Measurements from ENCODE around the gene SCN9A.
"Not testable (repeated sequence)": the region's sequence is repeated elsewhere in the genome, so short reads cannot be mapped to it uniquely, and the experiment has no call there.

Gene SCN9A

DNA sequence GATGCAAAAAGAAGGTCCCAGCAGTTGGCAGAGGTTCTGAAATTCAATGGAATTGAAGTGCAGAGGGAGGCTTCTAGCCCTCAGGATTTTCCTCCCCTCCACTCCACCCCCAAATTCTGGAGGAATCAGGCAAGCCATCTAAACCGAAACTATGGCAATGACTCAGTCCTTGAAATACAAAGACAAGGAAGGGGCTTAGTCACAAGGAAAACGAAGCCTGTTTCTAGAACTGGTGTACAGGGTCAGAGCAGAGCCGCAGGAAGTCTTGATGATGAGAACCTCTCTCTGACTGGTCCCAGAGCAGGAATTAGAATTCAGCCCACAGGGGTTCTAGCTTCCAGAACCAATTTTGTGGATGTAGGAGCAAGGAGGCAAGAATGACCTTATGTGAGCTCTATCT, 136.2 kb downstream of the SCN9A start:
- no peak for DNase-seq

- no peak for DNase-seq
Observed at GRCh38 chr2:166238176-166238575, 137.6 kb downstream of the SCN9A start.

GRCh38 chr2:166234112-166234846, 141.5 kb downstream of the SCN9A start:
- DNase-seq, result no peak

DNA sequence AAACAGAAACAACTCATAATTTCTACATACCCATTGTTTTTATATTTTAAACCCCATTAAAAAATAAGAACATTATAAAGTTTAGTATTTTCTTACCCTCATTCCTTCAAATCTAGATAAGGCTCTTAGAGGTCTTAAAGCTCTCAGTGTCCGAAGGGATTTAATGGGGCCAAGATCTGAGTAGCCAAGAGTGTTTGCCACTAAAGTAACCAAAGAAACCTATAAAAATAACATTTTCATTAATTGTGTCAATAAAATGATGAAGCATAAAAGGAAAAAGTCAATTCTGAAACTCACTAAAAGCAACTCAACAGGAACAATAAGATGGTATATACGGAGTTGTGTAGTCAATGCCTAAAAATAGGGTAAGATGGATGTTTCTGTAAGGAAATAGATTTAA, 142.5 kb downstream of the SCN9A start:
- DNase-seq, result no peak

DNA sequence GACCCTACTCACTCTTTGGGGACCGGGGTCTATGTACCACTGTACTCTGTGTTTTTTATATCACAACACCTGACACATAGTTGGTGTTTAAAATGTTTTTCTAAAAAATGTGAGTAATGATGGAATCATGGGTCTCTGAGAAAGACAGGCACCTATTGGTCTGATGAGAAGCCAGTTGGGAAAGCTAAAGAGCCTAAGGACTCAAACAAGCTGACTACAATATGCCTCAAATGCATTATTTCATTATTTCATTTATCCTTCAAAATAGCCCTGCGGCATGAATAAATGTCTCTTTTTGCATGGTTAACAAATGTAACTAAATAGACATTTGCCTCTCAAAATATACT, 145.0 kb downstream of the SCN9A start:
- DNase-seq, result no peak

DNA sequence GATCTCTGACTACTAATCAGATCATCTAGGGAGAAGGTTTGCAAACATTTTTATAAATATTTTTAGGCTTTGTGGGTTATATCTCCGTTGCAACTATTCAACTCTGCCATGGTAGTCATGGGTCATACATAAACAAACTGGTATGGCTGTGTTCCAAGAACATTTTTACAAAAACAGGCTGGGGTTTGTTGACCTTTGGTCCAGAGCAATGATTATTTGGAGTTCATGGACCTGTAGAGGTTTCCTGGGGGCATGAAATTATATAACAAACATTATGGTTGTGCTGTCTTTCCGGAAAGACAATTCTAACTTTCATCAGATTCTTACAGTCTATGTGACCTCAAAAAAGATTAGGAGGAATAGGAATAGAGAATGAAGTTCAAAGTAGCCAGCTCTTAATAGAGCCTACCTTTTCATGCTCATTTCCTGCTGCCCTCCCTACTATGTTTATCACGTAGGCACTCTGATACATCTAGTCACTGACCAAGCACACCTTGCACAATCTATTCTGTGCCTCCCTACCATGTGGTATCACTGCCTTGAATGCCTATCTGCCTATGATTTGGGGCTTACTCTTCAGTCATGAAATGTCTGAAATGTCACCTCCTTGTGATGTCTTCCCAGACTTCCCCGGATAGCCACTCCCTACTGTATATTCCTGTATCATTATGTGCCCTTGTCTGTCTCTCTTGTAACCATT, 145.6 kb downstream of the SCN9A start:
- DNase-seq, result no peak

DNA sequence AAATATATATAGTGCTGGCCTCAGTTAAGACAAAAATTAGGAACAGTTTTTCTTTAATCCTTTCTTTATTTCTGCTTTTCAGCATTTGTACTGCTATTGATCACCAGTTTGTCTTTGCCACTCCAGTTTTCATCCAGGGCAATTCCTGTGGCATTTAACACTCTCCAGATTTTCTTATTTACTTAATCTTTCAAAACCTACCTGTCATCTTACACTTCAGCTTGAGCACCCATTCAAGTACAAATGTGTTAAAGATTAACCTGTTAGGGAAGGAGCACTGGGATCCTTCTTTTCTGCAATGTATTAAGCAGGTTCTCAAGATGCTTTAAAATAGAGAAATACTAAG, 146.1 kb downstream of the SCN9A start:
- no peak for DNase-seq

- no peak for DNase-seq
Observed at GRCh38 chr2:166224197-166224596, 151.5 kb downstream of the SCN9A start.

DNA sequence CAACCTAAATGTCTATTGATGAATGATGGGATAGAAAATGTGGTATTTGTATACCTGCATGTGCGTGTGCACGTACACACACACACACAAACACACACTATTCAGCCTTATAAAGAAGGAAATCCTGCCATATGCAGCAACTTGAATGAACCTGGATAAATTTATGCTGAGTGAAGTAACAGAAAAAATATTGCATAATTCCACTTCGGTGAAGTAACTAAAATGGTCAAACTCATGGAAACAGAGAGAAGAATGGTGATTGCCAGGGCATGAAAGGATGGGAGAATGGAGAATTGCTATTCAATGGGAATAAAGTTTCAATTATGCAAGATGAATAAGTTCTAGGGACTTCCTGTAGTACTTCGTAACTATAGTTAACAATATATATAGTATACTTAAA, 152.4 kb downstream of the SCN9A start:
- no peak for DNase-seq

DNA sequence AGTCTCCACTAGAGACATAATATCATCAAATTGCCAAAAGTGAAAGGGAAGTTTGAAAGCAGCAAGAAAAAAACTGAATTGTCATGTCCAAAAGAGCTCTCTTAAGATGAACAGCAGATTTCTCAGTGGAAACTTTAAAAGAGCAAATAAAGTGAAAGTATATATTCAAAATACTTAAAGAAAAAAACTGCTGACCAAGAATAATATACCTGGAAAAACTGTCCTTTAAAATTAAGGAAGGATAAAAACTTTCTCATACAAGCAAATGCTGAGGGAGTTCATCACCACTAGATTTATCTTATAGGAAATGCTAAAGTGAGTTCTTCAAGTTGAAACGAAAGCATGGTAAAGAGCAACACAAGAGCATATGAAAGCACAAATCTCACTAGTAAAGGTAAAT, 164.7 kb downstream of the SCN9A start:
- no peak for DNase-seq

- not testable (repeated sequence) for DNase-seq
Observed at GRCh38 chr2:166209944-166210343, 165.8 kb downstream of the SCN9A start.

DNA sequence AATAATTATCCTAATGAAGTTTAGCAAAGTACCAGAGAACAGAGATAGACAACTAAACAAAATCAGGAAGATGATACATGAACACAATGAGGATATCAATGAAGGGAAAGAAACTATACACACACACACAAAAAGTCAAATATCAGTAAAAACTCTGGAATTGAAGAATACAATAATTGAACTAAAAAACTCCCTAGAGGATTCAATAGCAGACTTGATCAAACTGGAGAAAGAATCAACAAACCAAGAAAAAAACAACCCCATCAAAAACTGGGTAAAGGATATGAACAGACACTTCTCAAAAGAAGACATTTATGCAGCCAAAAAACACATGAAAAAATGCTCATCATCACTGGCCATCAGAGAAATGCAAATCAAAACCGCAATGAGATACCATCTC, 166.4 kb downstream of the SCN9A start:
- not testable (repeated sequence) for DNase-seq

DNA sequence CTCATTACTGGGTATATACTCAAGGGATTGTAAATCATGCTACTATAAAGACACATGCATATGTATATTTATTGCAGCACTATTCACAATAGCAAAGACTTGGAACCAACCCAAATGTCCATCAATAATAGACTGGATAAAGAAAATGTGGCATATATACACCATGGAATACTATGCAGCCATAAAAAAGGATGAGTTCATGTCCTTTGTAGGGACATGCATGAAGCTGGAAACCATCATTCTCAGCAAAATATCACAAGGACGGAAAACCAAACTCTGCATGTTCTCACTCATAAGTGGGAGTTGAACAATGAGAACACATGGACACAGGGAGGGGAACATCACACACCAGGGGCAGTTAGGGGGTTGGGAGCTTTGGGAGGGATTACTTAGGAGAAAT, 169.6 kb downstream of the SCN9A start:
- not testable (repeated sequence) for DNase-seq

DNA sequence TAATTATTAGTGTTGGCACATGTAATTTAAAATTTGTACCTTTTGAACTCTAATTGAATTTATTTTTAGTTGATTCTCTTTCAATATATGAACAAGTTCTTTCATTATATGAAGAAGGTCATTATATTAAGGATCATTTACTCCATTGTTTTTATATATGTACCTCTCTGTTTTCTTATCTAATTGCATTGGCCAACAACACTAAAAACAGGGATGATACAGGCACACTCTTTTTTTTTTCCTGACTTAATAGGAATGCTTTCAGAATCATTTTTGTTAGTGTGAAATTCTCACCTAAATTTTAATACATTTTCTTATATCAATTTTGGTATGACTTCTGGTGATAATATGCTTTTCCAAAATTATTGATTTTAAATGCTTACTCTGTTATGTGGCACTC, 173.0 kb downstream of the SCN9A start:
- no peak for DNase-seq

DNA sequence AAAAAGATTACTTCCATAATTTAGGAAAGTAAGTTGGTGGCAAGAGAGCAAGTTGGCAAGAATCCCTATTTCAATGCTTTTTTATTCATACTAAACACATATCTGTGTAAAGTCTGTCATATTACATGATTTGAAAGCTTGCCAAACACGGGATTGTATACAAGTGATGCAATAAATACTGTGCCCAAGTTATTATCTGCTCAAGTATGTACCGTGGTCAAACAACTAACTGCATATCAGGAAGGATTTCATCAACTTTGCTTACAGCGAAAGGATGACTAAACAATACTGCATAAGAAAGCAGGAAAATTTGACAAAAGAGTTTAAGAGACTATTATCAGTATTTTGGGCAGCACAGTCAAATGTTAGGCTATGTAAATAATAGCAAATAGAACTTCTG, 178.3 kb downstream of the SCN9A start:
- DNase-seq, result no peak

DNA sequence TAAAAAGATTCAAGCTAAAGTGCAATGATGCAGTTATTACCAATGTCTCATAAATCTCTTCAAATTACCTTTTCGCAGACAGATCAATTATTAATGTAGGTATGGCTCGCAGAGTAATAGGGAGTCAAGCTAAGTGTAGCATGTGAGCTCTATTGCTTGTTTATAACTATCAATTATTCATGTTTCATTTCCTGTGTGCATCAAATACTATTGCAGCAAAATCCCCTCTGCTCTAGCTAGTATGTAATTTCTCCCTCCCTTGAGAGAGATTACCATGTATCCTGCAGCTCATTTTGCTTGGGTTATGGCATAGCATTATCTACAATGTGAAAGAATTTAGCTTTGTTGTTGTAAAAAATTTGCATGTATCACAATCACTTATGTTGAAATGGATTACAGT, 182.3 kb downstream of the SCN9A start:
- DNase-seq, result no peak

DNA sequence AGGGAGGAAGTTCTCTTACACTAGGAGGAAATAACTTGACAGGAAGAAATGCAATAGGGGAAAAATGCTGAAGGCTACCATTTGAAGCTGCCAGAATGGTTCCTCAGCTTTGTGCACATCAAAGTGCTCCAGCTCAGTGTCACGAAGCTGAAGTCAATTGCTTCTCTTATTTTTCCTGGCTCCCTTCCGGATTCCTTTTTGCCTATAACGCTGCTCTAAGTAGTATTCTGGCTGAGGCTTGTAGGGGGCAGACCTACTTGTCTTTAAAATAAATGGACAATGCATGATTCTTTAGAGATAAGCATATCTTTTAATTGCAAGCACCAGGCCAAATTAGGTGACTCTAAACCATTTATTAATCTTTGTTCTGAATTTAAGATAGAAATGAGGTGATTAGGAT, 187.7 kb downstream of the SCN9A start:
- no peak for DNase-seq

- DNase-seq, result no peak
Observed at GRCh38 chr2:166184789-166185188, 191.0 kb downstream of the SCN9A start.

DNA sequence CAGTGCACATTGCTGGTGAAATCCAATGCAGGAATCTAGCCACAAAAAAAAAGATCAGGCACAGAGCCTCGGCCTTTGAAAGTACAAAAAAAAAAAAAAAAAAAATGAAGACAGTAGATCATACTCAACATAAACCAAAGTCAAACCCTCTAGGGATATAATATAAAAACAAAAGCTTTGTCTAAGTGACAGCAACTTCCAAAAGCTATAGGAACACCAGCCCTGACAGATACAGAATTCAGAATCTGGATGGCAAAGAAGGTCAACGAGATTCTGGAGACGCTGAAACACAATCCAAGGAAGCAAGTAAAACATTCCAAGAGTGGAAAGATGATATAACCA, 194.0 kb downstream of the SCN9A start:
- DNase-seq, result no peak

DNA sequence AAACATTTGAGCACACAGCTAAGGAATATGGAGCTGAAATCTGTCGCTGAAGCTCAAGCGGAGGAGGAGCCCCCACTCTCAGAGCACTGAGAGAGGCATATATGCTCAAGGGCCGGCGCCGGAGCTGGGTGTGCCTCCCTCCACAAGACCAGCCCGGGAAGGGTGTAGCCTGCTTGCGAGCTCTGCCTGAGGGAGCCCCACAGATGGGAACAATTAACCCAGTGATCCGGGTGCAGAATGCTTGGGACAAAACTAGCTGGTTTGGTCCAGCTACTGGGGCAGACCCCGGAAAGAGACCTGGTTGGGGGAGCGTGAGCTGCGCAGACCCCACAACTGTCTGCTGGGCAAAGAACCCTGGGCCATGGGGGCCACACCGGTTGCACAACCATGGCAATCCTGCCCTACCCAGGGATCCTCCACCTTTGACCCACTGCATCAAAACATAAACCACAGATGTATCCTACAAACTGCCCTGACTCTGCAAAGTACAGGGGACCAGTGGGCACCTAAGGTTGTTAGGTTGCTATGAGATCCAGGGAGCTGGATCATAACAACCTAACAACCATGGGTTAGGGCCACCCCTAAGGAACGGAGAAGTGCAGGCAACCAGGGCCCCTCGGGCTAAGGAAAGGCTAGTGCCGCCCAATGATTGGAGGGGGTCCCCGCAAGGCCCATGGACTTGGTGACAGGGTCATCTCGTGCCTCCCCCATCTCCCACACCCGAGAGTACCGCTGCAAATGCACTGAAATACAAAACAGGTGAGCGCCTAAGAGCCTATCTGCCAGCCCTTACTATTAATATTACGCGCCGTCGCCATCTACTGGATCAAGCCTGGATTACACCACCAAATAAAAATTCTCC, 194.6 kb downstream of the SCN9A start:
- no peak for DNase-seq

GRCh38 chr2:166179201-166179600, 196.5 kb downstream of the SCN9A start:
- DNase-seq, result no peak

DNA sequence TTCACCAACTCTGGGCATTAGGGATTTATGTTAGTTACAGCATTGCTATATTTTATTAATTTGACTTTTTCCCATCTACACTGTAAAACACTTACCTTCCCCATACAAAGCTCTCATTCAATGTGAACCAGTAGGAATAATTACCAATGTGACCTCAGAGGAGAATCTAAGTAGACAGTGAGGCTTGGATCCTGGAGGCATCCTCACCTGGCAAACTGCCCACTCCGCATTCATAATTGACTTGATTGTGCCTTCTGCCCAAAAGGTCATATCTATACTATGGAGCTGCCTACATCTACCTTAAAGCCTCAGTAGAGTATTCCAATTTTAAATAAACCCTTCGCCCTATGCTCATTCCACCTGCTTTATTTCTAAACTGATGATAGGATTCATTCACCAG, 202.5 kb downstream of the SCN9A start:
- no peak for DNase-seq

DNA sequence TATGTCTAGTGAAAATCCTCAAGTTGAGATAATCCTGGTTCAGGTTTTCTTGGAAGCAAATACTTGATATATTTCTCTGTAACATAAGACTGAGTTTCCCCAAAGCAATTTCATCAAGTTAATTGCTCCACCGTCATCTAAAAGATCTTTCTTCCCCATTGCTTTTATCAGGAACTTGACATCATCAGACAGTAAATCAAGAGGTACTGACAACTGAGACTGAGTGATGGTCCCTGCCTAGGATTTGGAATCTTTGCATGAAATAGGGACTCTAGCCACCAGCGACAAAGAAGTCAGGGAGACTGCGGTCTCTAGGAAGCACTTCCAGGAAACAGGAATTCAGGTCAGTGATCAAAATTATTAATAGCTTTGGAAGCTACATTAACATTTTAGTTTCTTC, 204.5 kb downstream of the SCN9A start:
- DNase-seq, result no peak

GRCh38 chr2:166170356-166170755, 205.4 kb downstream of the SCN9A start:
- no peak for DNase-seq

All from cortex of kidney (tissue), 1 donor.